Uterus (tissue), 4 donors: ENCODE data around the gene SSBP3. TPM values are rescaled to one million over a fixed set of nuclear protein-coding genes. Genes with fewer than 3 reads are reported as not detected.
"Not testable (repeated sequence)": the region's sequence is repeated elsewhere in the genome, so short reads cannot be mapped to it uniquely, and the experiment has no call there.

Source experiments
- DNase-seq, 2 donors: peaks; one replicate each; pipeline ENCODE4 v3.0.0-alpha.2; 2019 to 2020
- H3K27ac ChIP-seq, 2 donors: fragments of 200-600 bp; sonication (generic); 1 replicate in 1 of 2; 2 replicates in 1 of 2; pipeline ENCODE4 v1.5.1; 2016 to 2018
- H3K27me3 ChIP-seq, 2 donors: fragments of 200-600 bp; sonication (generic); one replicate each; pipeline ENCODE4 v1.5.1; 2018 to 2019; ENCODE audit warnings: control low read depth in 1 of 2
- H3K36me3 ChIP-seq, 2 donors: fragments of 200-600 bp; sonication (generic); one replicate each; pipeline ENCODE4 v1.5.1; 2019; ENCODE audit warnings: control low read depth in 1 of 2
- H3K4me1 ChIP-seq, 2 donors: fragments of 200-600 bp; sonication (generic); one replicate each; pipeline ENCODE4 v1.5.1; 2018 to 2019; ENCODE audit warnings: control low read depth in 1 of 2
- H3K4me3 ChIP-seq, 2 donors: fragments of 200-600 bp; sonication (generic); 1 replicate in 1 of 2; 2 replicates in 1 of 2; pipeline ENCODE4 v1.5.1; 2018 to 2019; ENCODE audit warnings: mild to moderate bottlenecking in 1 of 2
- H3K9me3 ChIP-seq, 2 donors: fragments of 200-600 bp; sonication (generic); one replicate each; pipeline ENCODE4 v1.5.1; 2019; ENCODE audit warnings: control low read depth in 1 of 2
- CTCF ChIP-seq, 4 experiments: fragments of 200-600 bp in 2 of 4; fragments of 450-650 bp in 2 of 4; sonication (generic) in 2 of 4; IDR thresholded peaks; one replicate each; pipeline ENCODE4 v1.5.1; 2016 to 2019; ENCODE audit warnings: antibody characterized with exemption in 4 of 4, mild to moderate bottlenecking in 2 of 4, moderate library complexity in 1 of 4
- POLR2A ChIP-seq, 2 donors: fragments of 450-650 bp; IDR thresholded peaks; one replicate each; pipeline ENCODE4 v1.6.1; 2016; ENCODE audit warnings: antibody characterized with exemption in 2 of 2, mild to moderate bottlenecking in 1 of 2, moderate library complexity in 1 of 2
- intact Hi-C: fragments of 100-400 bp; cut with DNase I; formaldehyde crosslinking; loops from one replicate; pipeline ENCODE4 v1.15.1; 2023; ENCODE audit warnings: low total_unique reads
- total RNA-seq, 4 donors: library from RNA; depleted of rRNA in 3 of 4; stranded (reverse); fragments of >200 nt in 3 of 4; gene quantifications; one replicate each; pipeline versions ENCODE4 v1.1.0 to v1.2.4, GENCODE V29; 2014 to 2023
- donor health status: DM: yes; HTN: yes; CAD: no.

SSBP3 gene
- total RNA-seq, 4 donors from 2014 or later, result 19.7 to 125 (median 31.4) TPM

DNA sequence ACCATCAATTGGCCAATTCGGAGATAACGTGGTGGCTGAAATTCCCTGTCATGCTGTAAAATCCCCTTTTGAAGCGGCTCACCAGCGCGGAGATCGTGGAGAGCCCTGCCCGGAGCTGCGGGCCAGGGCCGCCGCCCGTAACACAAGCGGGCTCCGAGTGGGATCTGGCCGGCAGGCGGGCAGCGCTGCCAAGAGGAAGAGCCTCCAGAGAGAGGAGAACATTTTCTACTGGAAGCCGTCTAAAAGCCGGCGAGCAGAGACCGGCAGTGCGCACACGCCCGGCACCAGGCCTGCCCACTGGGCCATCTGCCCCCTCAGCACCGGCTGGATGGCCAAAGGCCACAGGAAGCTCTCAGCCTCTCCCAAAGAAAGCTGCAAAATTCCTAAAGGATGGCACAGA lies 15.5 kb downstream of the SSBP3 start:
- Histone ChIP-seq H3K4me3 (no peak overlapping the region), H3K9me3 (no peaks in the 10 kb centered on the region), H3K36me3 (no peaks in the 10 kb centered on the region), H3K27me3 (no peaks in the 10 kb centered on the region), H3K4me1 (no peaks in the 10 kb centered on the region), H3K27ac (peak overlapping the region in 1 of 2 donors; percentile 18)
- TF ChIP-seq CTCF (IDR thresholded peaks at IDR 0.05) (no peak), POLR2A (IDR thresholded peaks at IDR 0.05) (no peak)
- intact Hi-C loops, result no loop called here
- no peak for DNase-seq

DNA sequence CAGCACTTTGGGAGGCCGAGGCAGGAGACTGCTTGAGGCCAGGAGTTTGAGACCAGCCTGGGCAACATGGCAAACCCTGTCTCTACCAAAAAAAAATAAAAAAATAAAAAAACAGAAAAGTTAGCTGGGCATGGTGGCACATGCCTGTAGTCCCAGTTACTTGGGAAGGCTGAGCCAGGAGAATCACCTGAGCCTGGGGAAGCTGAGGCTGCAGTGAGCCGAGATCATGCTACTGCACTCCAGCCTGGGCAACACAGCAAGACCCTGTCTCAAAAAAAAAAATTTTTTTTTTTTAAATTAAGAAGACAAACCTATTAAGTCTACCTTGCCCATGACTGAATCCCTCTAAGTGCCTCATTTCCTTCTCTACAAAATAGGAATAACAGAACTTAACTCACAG lies 16.6 kb downstream of the SSBP3 start:
- H3K4me3 ChIP-seq, DNase-seq, H3K27ac ChIP-seq, intact Hi-C loops, H3K9me3 ChIP-seq, H3K4me1 ChIP-seq, H3K36me3 ChIP-seq, H3K27me3 ChIP-seq: not testable (repeated sequence)

GRCh38 chr1:54387419-54387818 lies 18.8 kb downstream of the SSBP3 start:
- peaks cover 0 to 9% of the 10 kb centered on the region in 2 donors for H3K4me1 ChIP-seq
- no peak for TF ChIP-seq CTCF (IDR thresholded peaks at IDR 0.05)
- no peak for TF ChIP-seq POLR2A (IDR thresholded peaks at IDR 0.05)

GRCh38 chr1:54385727-54386022 lies 20.5 kb downstream of the SSBP3 start:
- H3K36me3 ChIP-seq, result no peaks in the 10 kb centered on the region
- intact Hi-C loops, result no loop called here
- no peak overlapping the region for H3K4me3 ChIP-seq
- H3K27me3 ChIP-seq, result no peaks in the 10 kb centered on the region
- no peaks in the 10 kb centered on the region for H3K9me3 ChIP-seq
- H3K27ac ChIP-seq, result peak overlapping the region; percentile 64 to 93
- H3K4me1 ChIP-seq, result peaks cover 0 to 10% of the 10 kb centered on the region in 2 donors
- TF ChIP-seq POLR2A (IDR thresholded peaks at IDR 0.05) (no peak), CTCF (IDR thresholded peaks at IDR 0.05) (no peak)
- no peak for DNase-seq

More at GRCh38 chr1:54387419-54387818, 18.8 kb downstream of the SSBP3 start:
- H3K4me3 ChIP-seq, result no peak overlapping the region
- peak overlapping the region in 1 of 2 donors; percentile 93 for H3K27ac ChIP-seq
- intact Hi-C loops, result no loop called here
- H3K36me3 ChIP-seq, result no peaks in the 10 kb centered on the region
- no peaks in the 10 kb centered on the region for H3K27me3 ChIP-seq
- H3K9me3 ChIP-seq, result no peaks in the 10 kb centered on the region
- no peak for DNase-seq

- no peak for DNase-seq
Measured at GRCh38 chr1:54384918-54385726, 21.1 kb downstream of the SSBP3 start.

More at GRCh38 chr1:54384918-54385726, 21.1 kb downstream of the SSBP3 start:
- H3K27ac ChIP-seq, result peak overlapping the region; percentile 64 to 93
- no peak for TF ChIP-seq POLR2A (IDR thresholded peaks at IDR 0.05)
- no peak for TF ChIP-seq CTCF (IDR thresholded peaks at IDR 0.05)
- no peaks in the 10 kb centered on the region for H3K9me3 ChIP-seq
- no peak overlapping the region for H3K4me3 ChIP-seq
- H3K27me3 ChIP-seq, result no peaks in the 10 kb centered on the region
- intact Hi-C loops, result no loop called here
- peaks cover 0 to 15% of the 10 kb centered on the region in 2 donors for H3K4me1 ChIP-seq
- H3K36me3 ChIP-seq, result no peaks in the 10 kb centered on the region
